ENCODE data around the gene PKDREJ.

The PKDREJ gene

GRCh38 chr22:46289244-46289891 is 26.2 kb upstream of the PKDREJ start:
- no peak for DNase-seq

DNA sequence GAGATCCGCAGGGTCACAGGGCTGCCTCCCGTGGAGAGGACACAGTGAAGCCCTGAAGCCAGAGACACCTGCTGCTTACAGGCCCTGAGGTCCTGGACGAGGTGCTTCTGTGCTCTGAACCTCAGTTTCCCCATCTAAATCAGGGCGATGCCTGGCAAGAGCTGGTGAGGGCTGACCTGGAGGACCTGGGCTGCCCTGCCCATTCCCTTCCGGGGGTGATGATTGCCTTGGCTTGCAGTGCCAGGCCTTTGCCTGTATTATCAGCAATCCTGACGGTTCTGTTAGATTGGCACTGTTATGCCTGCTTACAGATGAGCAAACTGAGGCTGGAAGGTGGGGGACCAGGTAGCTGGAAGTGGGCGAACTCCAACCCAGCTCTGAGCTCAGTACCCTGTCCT is 25.7 kb upstream of the PKDREJ start:
- DNase-seq, result no peak

GRCh38 chr22:46287873-46288751 is 25.0 kb upstream of the PKDREJ start:
- no peak for DNase-seq

DNA sequence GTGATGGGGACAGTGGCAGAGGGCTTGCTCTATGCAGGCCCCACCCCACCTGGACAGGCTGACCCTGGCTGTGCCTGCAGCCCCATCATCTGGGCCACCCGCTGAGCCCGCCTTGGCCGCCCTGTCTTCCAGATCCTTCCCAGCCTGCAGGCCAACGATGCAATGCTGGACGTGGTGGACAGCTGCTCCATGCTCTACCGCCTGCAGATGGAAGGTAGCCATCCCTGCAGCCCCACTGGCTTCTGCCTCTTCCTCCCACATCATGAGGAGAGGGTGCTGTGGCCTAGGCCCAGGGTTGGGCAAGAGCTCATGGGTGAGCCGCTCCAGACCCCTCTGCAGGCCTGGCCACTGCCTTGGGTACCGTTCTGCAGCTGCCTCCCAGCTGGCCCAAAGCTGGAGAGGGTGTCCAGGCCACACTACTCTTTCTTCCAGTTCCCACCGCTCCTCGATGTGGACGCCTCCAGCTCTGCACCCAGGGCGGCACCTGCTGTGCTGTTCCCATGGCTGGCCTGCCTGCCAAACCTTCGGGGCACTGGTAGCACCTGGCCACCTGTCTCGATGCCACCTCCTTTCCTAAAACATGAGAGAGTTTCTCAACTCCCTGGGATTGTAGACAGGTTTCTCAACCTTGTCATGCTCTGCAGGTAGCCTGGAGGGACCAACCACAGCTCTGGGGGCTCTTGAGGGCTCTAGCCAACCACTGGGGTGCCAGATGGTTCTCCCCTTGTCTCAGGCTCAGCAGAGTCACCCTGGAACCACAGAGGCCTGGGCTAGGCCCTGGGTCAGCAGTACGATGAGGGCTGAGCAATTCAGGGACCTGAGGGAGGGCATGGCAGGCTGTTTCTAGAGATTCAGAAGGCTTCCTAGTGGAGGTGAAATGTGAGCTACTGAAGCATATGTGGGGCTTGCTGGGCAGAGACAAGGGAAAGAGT is 24.1 kb upstream of the PKDREJ start:
- DNase-seq, result no peak

DNA sequence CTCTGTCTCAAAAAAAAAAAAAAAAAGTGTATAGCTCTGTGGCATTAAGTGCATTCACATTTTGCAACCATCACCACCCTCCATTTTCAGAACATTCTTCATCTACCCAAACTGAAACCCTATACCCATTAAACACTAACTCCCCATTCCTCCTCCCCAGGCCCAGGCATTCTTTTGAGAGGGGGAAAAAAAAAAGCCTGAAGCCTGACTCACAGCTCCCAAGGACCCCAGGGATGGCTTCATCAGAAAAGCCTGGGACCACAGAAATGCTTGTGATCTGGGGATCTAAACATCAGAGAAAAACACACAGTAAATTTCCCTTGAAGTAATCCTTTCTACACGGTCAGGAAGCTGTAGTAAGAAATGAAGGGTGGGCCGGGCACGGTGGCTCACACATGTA is 22.9 kb upstream of the PKDREJ start:
- DNase-seq, result no peak

DNA sequence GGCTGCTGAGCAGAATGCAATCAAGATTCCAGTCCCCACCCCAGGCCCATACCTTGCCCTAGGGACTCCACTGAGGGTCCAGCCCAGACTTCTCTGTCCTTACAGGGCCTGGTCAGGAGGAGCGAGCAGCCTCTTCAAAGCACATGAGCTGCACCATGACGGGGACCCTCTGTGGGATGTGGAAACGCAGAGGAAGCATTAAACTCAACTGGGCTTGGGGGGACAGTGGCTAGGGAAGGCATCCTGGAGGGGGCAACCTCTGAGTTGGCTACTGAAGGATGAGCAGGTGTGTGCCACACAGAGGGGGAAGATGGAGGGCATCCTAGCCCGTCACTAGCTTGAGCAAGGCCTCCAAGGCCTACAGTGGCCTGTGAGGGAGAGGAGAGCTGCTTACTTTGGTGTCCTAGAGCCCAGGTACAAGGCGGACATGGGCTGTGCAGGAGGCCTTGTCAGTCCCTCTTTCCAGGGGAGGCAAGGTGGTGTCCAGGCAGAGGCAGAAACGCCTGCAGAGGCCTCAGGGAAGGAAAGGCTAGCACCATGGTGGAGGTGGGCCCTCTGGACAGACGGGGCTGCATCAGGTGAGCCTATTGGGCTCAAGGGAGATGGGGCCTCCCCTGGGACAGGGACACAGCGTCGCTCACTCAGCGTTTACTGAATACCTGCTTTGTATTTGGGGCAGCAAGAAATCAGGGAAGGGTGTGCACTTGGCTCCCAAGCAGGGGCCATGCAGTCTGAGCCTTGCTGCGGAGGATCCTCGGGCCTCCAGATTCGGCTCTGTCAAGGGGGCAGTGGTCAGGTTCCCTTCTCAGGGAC is 18.9 kb upstream of the PKDREJ start:
- DNase-seq, result no peak

DNA sequence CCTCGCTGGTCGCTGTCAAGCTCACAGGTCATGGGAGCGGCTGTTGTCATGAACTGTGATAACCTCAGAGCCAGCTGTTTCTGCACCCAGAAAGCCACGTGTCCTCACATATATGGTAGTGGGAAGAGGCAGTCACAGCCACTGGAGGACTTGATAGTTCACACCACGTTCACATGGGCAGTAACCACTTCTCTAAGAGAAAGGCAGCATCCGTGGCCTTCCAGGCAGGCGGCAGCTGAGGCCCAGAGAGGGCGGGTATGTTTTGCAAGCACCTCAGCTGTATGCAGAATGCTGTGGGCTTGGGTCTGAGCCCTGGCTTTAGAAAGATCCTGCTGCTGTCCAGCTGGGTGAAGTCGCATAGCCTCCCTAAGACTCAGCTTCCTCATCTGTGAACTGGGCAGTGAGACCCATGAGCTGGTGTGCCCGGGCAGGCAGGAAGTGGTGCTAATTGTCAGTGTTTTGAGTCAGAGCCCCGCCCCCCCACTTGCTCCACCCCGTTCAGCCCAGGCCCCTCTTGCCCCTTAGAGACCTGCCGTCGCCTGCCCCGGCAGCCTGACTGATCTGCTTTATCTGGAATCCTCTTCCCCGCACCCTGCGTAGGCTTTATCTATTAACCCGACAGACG is 18.0 kb upstream of the PKDREJ start:
- no peak for DNase-seq

GRCh38 chr22:46280063-46280817 is 17.1 kb upstream of the PKDREJ start:
- DNase-seq, result no peak

- DNase-seq, result no peak
Observed at GRCh38 chr22:46278656-46279645, 15.8 kb upstream of the PKDREJ start.

- DNase-seq, result no peak
Observed at GRCh38 chr22:46276563-46276962, 13.4 kb upstream of the PKDREJ start.

DNA sequence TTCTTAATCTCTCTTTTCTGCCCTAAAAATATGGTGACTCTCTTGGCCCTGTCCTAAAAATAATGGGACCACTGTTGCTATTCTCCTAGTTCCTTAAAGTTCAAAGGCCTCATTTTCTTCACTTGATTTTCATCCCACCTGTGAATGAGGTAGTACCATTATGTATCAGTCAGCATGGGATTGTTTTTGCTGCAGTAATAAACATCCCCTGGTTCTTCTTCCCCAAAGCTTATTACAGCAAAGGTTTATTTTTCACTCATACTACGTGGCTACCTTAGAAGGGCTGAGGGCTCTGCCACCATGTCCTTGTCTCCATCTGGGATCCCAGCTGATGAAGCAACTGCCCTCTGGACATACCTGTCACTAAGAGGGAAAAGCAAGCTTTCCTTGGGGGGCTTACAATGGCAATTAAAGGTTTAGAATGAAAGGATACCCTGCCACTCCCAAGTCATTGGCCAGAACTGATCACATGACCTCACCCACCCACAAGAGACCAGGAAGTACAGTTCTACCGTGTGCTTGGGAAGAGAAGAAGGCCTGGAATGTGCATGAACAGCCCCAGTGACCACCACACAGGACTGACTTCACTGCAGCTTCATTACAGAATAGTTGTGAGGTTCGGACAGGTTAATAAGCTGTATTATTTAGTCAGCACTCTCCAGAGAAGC is 12.4 kb upstream of the PKDREJ start:
- DNase-seq, result no peak

GRCh38 chr22:46274381-46274780 is 11.2 kb upstream of the PKDREJ start:
- no peak for DNase-seq

- no peak for DNase-seq
Observed at GRCh38 chr22:46273432-46274148, 10.4 kb upstream of the PKDREJ start.

- DNase-seq, result no peak
Observed at GRCh38 chr22:46272762-46273431, 9.8 kb upstream of the PKDREJ start.

DNA sequence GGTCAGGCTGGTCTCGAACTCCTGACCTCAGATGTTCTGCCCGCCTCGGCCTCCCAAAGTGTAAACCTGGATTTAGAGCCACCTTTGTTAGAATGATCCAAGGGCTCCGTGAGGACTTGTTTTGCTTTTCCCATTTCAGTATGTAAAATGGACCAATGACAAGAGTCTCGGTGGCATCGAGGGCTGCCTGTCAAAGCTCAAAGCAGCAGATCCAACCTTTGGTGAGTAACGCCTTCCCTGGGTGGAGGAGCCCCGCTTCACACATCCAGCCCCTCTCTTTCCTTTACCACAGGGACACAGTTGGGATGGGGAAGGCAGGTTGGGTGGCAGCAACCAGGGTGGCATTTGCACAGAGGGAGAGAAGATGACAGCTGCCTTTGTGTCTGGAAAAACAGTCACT is 9.1 kb upstream of the PKDREJ start:
- no peak for DNase-seq

DNA sequence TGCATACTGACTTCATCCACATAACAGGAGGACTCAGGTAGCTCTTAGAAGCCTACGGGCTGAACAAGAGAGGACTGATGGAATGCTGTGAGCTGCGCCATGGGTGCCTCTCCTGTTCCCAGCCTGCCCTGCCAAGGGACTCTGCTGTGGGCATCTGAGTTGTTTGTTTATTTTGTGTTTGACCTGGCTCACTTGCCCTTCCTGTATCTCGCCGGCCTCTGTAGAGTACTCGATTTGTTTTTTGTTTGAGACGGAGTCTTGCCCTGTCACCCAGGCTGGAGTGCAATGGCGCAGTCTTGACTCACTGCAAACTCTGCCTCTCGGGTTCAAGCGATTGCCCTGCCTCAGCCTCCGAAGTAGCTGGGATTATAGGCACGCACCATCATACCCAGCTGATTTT is 6.4 kb upstream of the PKDREJ start:
- no peak for DNase-seq

DNA sequence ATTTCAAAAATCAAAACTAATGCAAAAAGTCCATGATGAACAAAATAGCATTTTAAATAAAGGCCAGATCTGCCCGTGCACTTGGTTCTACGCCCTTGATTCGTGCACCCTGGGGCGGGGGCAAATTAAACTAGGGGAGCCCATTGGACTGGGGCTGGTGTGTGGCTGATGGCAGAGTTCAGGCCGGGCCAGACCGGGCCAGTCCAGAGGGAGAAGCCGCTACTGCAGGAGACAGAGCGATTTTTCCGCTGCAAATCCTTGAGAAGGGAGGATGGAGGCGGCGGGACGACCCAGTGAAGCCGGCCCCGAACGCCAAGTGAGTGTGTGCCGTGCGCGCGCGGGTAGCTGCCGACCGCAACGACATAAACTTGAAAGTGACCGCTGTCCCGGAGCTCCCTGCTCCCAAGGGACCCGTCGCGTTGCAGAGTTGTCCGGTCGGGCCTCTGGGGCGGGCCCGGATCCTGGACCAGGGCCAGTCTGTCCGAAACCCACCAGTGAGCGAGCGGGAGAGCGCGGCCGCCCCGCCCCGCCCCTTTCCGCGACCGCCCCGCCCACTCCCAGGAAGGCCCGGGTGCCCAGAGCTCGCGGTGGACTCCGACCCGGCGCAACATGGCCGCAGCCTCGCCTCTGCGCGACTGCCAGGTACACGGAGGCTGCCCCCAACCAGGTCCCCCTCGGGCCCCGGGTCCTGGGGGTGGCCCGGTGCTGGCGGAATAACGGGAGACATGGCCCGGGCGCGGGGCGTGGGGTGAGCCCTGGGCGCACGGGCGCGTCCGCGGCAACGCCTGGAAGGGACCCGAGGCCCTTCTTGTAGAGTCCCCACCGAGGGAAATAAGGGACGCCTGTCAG is 4.5 kb upstream of the PKDREJ start, which contains the start of gene TTC38:
Gene TTC38 (plus strand): TSS at position 578 of the 849 bp plus-strand sequence. CDS start 32 bp downstream, at position 610.
- DNase-seq, result peak; percentile 18 to 79
